ENCODE measurements around the gene S100A14.

S100A14 gene

DNA sequence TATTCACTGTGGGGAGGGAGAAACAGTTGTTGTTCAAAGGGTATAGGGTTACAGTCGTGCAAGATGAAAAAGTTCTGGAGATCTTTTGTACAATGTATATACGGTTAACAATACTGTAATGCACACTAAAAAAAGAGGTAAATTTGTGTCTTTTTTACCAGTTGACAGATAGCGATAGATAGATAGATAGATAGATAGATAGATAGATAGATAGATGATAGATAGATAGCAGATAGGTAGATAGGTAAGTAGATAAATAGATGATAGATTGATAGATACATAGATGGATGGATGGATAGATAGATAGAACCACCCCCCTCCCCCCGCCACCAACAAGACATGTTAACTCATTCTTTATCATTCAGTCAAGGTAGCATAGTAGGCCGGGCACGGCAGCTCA lies 13.4 kb downstream of the S100A14 start:
- CTCF ChIA-PET: interaction anchor here (2.3 to 13.4 kb wide), 2 partner anchors 14 to 30 kb away, joined by 8 to 100 read pairs; partner anchors contain the start of genes S100A14 and S100A16
- no peak for DNase-seq
- Histone ChIP-seq H3K27me3 (replicated peaks in 2 of 5; ENCODE audit: control insufficient read depth in 4 of 5, insufficient read depth in 5 of 5, low read length in 4 of 5) (no peaks in the 10 kb centered on the region), H3K4me3 (ENCODE audit: control insufficient read depth in 1 of 7, extremely low read depth in 1 of 7, insufficient read depth in 4 of 7, low read depth in 2 of 7, low read length in 6 of 7) (no peak overlapping the region), H3K4me1 (ENCODE audit: control extremely low read depth in 1 of 4, control insufficient read depth in 4 of 4, insufficient read depth in 4 of 4, low read length in 3 of 4) (peaks cover 0 to 33% (median 16%) of the 10 kb centered on the region in 4 experiments), H3K36me3 (ENCODE audit: control insufficient read depth in 4 of 4, insufficient read depth in 4 of 4, low read length in 3 of 4) (no peaks in the 10 kb centered on the region), H3K9me3 (ENCODE audit: control extremely low read depth in 1 of 5, control insufficient read depth in 4 of 5, insufficient read depth in 2 of 5, low read depth in 1 of 5, low read length in 4 of 5) (no peaks in the 10 kb centered on the region), H3K27ac (ENCODE audit: insufficient read depth in 1 of 2, low read depth in 1 of 2, low read length in 2 of 2, poor library complexity in 1 of 2, severe bottlenecking in 2 of 2) (no peak overlapping the region)
- 88% methylated on average over 2 of the region's 6 CpGs for WGBS (ENCODE audit: insufficient coverage)
- POLR2A ChIA-PET: no interaction called here

DNA sequence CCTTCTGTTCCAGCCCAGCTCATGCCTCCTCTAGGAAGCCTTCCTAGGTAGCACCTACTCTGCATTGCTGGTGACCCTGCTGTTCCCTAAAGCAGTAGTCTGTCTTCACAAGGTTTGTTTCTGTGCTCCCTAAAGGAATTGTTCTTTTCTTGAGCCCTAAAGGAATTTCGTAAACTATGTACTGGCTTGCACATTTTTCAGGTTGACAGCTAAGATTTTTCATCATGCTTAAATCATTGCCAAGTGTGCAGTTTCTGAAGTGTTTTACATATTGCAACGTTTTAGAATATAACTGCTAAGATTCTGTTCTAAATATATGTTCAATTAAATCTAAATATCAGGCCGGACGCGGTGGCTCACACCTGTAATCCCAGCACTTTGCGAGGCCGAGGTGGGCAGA lies 16.3 kb downstream of the S100A14 start:
- POLR2A ChIA-PET: interaction anchor here (1.3 kb wide), 1 partner anchor 35 kb away, joined by 4 read pairs; no protein-coding TSS in a partner anchor
- no peak for DNase-seq
- Histone ChIP-seq H3K36me3 (ENCODE audit: control insufficient read depth in 4 of 4, insufficient read depth in 4 of 4, low read length in 3 of 4) (no peaks in the 10 kb centered on the region), H3K27me3 (replicated peaks in 2 of 5; ENCODE audit: control insufficient read depth in 4 of 5, insufficient read depth in 5 of 5, low read length in 4 of 5) (no peaks in the 10 kb centered on the region), H3K27ac (ENCODE audit: insufficient read depth in 1 of 2, low read depth in 1 of 2, low read length in 2 of 2, poor library complexity in 1 of 2, severe bottlenecking in 2 of 2) (peak overlapping the region in 1 of 2 experiments; percentile 3), H3K4me3 (ENCODE audit: control insufficient read depth in 1 of 7, extremely low read depth in 1 of 7, insufficient read depth in 4 of 7, low read depth in 2 of 7, low read length in 6 of 7) (no peak overlapping the region), H3K9me3 (ENCODE audit: control extremely low read depth in 1 of 5, control insufficient read depth in 4 of 5, insufficient read depth in 2 of 5, low read depth in 1 of 5, low read length in 4 of 5) (no peaks in the 10 kb centered on the region), H3K4me1 (ENCODE audit: control extremely low read depth in 1 of 4, control insufficient read depth in 4 of 4, insufficient read depth in 4 of 4, low read length in 3 of 4) (peaks cover 0 to 40% (median 17%) of the 10 kb centered on the region in 4 experiments)
- CTCF ChIA-PET: interaction anchor here (1.4 to 13.4 kb wide), 4 partner anchors 17 to 28 kb away, joined by 4 to 100 read pairs (median 12); partner anchors contain the start of genes S100A13, S100A14 and S100A16
- 100% methylated on average over 6 of the region's 7 CpGs for WGBS (ENCODE audit: insufficient coverage)

DNA sequence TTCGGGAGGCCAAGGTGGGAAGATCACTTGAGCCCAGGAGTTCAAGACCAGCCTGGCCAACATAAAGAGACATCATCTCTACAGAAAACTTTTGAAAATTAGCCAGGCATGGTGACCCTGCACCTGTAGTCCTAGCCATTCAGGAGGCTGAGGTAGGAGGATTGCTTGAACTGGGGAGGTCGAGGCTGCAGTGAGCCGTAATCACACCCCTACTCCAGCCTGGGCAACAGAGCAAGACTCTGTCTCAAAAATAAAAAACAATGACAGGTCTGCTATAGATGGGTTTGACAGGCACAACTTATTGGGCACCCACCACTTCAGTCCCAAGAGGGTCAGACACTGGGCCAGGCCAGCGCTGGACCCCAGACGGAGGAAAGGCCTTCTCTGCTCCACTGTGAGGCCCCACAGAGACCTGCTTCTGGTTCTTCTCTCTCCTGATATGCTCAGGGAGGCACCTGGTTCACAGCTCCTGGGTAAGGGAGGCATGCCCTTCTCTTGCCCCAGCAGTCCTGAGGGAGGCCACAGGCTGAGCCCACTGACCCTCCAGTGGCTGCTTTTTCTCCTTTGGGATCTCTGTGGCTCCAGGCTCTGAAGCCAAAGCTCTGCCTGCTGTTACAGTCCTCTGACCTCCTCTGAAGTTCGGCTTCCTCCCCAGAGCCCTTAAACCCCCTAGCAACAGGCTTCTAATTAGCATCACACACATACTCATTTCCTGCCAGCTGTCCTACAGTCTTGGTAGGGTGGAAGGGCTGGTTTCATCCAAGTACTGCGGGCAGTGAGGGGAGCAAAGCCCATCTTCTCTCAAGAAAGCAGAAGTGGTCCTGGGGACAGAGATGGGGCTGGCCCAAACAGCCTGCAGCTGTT lies 17.6 kb downstream of the S100A14 start:
- ChIA-PET POLR2A (interaction anchor here (0.7 to 1.3 kb wide), 3 partner anchors 26 to 346 kb away, joined by 3 to 4 read pairs (median 4); no protein-coding TSS in a partner anchor), CTCF (interaction anchor here (0.9 to 13.4 kb wide), 5 partner anchors 9 to 29 kb away, joined by 3 to 100 read pairs (median 10); partner anchors contain the start of genes S100A13, S100A14 and S100A16)
- 63% methylated on average over 7 of the region's 7 CpGs for WGBS (ENCODE audit: insufficient coverage)
- Histone ChIP-seq H3K27ac (ENCODE audit: insufficient read depth in 1 of 2, low read depth in 1 of 2, low read length in 2 of 2, poor library complexity in 1 of 2, severe bottlenecking in 2 of 2) (peak overlapping the region; percentile 94), H3K4me1 (ENCODE audit: control extremely low read depth in 1 of 4, control insufficient read depth in 4 of 4, insufficient read depth in 4 of 4, low read length in 3 of 4) (peaks cover 0 to 40% (median 17%) of the 10 kb centered on the region in 4 experiments), H3K36me3 (ENCODE audit: control insufficient read depth in 4 of 4, insufficient read depth in 4 of 4, low read length in 3 of 4) (no peaks in the 10 kb centered on the region), H3K4me3 (ENCODE audit: control insufficient read depth in 1 of 7, extremely low read depth in 1 of 7, insufficient read depth in 4 of 7, low read depth in 2 of 7, low read length in 6 of 7) (peak overlapping the region in 4 of 7 experiments; percentile 2 to 48 (median 32)), H3K27me3 (replicated peaks in 2 of 5; ENCODE audit: control insufficient read depth in 4 of 5, insufficient read depth in 5 of 5, low read length in 4 of 5) (no peaks in the 10 kb centered on the region), H3K9me3 (ENCODE audit: control extremely low read depth in 1 of 5, control insufficient read depth in 4 of 5, insufficient read depth in 2 of 5, low read depth in 1 of 5, low read length in 4 of 5) (no peaks in the 10 kb centered on the region)
- DNase-seq: peak; percentile 88 to 99 (median 97)

GRCh38 chr1:153597206-153597605 lies 18.9 kb downstream of the S100A14 start:
- H3K9me3 ChIP-seq (ENCODE audit: control extremely low read depth in 1 of 5, control insufficient read depth in 4 of 5, insufficient read depth in 2 of 5, low read depth in 1 of 5, low read length in 4 of 5): no peaks in the 10 kb centered on the region
- H3K4me3 ChIP-seq (ENCODE audit: control insufficient read depth in 1 of 7, extremely low read depth in 1 of 7, insufficient read depth in 4 of 7, low read depth in 2 of 7, low read length in 6 of 7): no peak overlapping the region
- peaks cover 0 to 40% (median 17%) of the 10 kb centered on the region in 4 experiments for H3K4me1 ChIP-seq (ENCODE audit: control extremely low read depth in 1 of 4, control insufficient read depth in 4 of 4, insufficient read depth in 4 of 4, low read length in 3 of 4)
- no peaks in the 10 kb centered on the region for H3K27me3 ChIP-seq (replicated peaks in 2 of 5; ENCODE audit: control insufficient read depth in 4 of 5, insufficient read depth in 5 of 5, low read length in 4 of 5)
- ChIA-PET POLR2A (no interaction called here), CTCF (interaction anchor here (2.7 to 13.4 kb wide), 2 partner anchors 20 to 26 kb away, joined by 14 to 100 read pairs; partner anchors contain the start of genes S100A14 and S100A16)
- WGBS (ENCODE audit: insufficient coverage): 95% methylated on average over 5 of the region's 6 CpGs
- H3K27ac ChIP-seq (ENCODE audit: insufficient read depth in 1 of 2, low read depth in 1 of 2, low read length in 2 of 2, poor library complexity in 1 of 2, severe bottlenecking in 2 of 2): no peak overlapping the region
- DNase-seq: peak in 2 of 3 donors; percentile 37 to 47
- H3K36me3 ChIP-seq (ENCODE audit: control insufficient read depth in 4 of 4, insufficient read depth in 4 of 4, low read length in 3 of 4): no peaks in the 10 kb centered on the region

- H3K9me3 ChIP-seq (ENCODE audit: control extremely low read depth in 1 of 5, control insufficient read depth in 4 of 5, insufficient read depth in 2 of 5, low read depth in 1 of 5, low read length in 4 of 5): no peaks in the 10 kb centered on the region
- no CpG with 5 or more reads among the region's 4 CpGs for WGBS (ENCODE audit: insufficient coverage)
- POLR2A ChIA-PET: no interaction called here
- DNase-seq: no peak
- H3K27ac ChIP-seq (ENCODE audit: insufficient read depth in 1 of 2, low read depth in 1 of 2, low read length in 2 of 2, poor library complexity in 1 of 2, severe bottlenecking in 2 of 2): no peak overlapping the region
- H3K36me3 ChIP-seq (ENCODE audit: control insufficient read depth in 4 of 4, insufficient read depth in 4 of 4, low read length in 3 of 4): no peaks in the 10 kb centered on the region
- H3K4me3 ChIP-seq (ENCODE audit: control insufficient read depth in 1 of 7, extremely low read depth in 1 of 7, insufficient read depth in 4 of 7, low read depth in 2 of 7, low read length in 6 of 7): no peak overlapping the region
- H3K27me3 ChIP-seq (replicated peaks in 2 of 5; ENCODE audit: control insufficient read depth in 4 of 5, insufficient read depth in 5 of 5, low read length in 4 of 5): no peaks in the 10 kb centered on the region
- CTCF ChIA-PET: interaction anchor here (0.9 to 13.4 kb wide), 6 partner anchors 15 to 39 kb away, joined by 3 to 100 read pairs (median 4); partner anchors contain the start of genes S100A1, S100A13, S100A14 and S100A16
- H3K4me1 ChIP-seq (ENCODE audit: control extremely low read depth in 1 of 4, control insufficient read depth in 4 of 4, insufficient read depth in 4 of 4, low read length in 3 of 4): peaks cover 0 to 7% (median under 1%) of the 10 kb centered on the region in 4 experiments
These were observed 23.4 kb downstream of the S100A14 start for GRCh38 chr1:153592748-153593147.

DNA sequence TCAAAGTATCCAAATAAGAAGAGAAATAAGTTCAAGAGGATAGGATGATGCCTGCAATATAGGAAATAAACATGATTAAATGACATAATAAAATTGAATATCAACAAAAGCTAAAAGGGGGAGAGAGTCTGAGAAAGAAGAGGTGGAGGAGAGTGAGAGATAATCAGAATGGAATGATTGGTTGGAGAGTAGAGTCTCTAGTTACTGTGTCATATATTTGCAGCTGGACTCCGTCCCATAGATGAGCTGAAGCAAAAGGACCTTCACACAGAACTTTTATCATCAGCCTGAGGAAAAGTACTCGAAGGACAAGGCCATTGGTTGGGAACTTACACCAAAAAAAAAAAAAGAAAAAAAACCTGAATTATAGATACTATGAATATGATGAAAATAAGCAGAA lies 27.6 kb downstream of the S100A14 start:
- ChIA-PET CTCF (interaction anchor here (1.4 kb wide), 1 partner anchor 78 kb away, joined by 4 read pairs; no protein-coding TSS in a partner anchor), POLR2A (no interaction called here)
- Histone ChIP-seq H3K4me1 (ENCODE audit: control extremely low read depth in 1 of 4, control insufficient read depth in 4 of 4, insufficient read depth in 4 of 4, low read length in 3 of 4) (no peaks in the 10 kb centered on the region), H3K9me3 (ENCODE audit: control extremely low read depth in 1 of 5, control insufficient read depth in 4 of 5, insufficient read depth in 2 of 5, low read depth in 1 of 5, low read length in 4 of 5) (no peaks in the 10 kb centered on the region), H3K27ac (ENCODE audit: insufficient read depth in 1 of 2, low read depth in 1 of 2, low read length in 2 of 2, poor library complexity in 1 of 2, severe bottlenecking in 2 of 2) (no peak overlapping the region), H3K27me3 (replicated peaks in 2 of 5; ENCODE audit: control insufficient read depth in 4 of 5, insufficient read depth in 5 of 5, low read length in 4 of 5) (no peaks in the 10 kb centered on the region), H3K4me3 (ENCODE audit: control insufficient read depth in 1 of 7, extremely low read depth in 1 of 7, insufficient read depth in 4 of 7, low read depth in 2 of 7, low read length in 6 of 7) (no peak overlapping the region), H3K36me3 (ENCODE audit: control insufficient read depth in 4 of 4, insufficient read depth in 4 of 4, low read length in 3 of 4) (no peaks in the 10 kb centered on the region)
- no CpG with 5 or more reads among the region's 2 CpGs for WGBS (ENCODE audit: insufficient coverage)
- DNase-seq: no peak
